GM12891 (cell line): Measurements from ENCODE around the gene IL1RAPL1.

ENCODE experiments used
- DNase-seq: peaks from one replicate; pipeline ENCODE4 v3.0.0; 2011; ENCODE audit warnings: low spot score; ENCODE audit not compliant: insufficient read length
- FAIRE-seq: peaks from 2 replicates; lab custom pipeline; 2011; peaks lifted over from hg19 to GRCh38; lab: Jason Lieb, UNC
- PAX5 ChIP-seq: IDR thresholded peaks from 2 replicates; pipeline ENCODE4 v1.6.1; 2011; ENCODE audit warnings: low read length, moderate library complexity, mild to moderate bottlenecking; ENCODE audit not compliant: insufficient read depth, severe bottlenecking
- POLR2A ChIP-seq: IDR thresholded peaks from 2 replicates; pipeline ENCODE4 v1.6.1; 2011; ENCODE audit warnings: low read depth, low read length, control low read depth
- POLR2AphosphoS5 ChIP-seq: IDR thresholded peaks from 2 replicates; pipeline ENCODE4 v1.6.1; 2011; ENCODE audit warnings: low read depth, low read length, control low read depth
- POU2F2 ChIP-seq: IDR thresholded peaks from 2 replicates; pipeline ENCODE4 v1.6.1; 2011; ENCODE audit warnings: low read depth, mild to moderate bottlenecking, control low read depth, low read length, moderate library complexity
- SPI1 ChIP-seq: IDR thresholded peaks from 2 replicates; pipeline ENCODE4 v1.6.1; 2011; ENCODE audit warnings: low read depth, low read length, control low read depth
- TAF1 ChIP-seq: IDR thresholded peaks from 2 replicates; pipeline ENCODE4 v1.6.1; 2011; ENCODE audit warnings: low read depth, low read length, control low read depth

The IL1RAPL1 gene

GRCh38 chrX:29241809-29242208, 654.6 kb downstream of the IL1RAPL1 start:
- FAIRE-seq (no peak), DNase-seq (no peak)
- TF ChIP-seq PAX5 (no peak), SPI1 (no peak), POU2F2 (no peak), POLR2AphosphoS5 (no peak), TAF1 (no peak), POLR2A (no peak)

GRCh38 chrX:29242856-29243255, 655.6 kb downstream of the IL1RAPL1 start:
- no peak for DNase-seq
- TF ChIP-seq PAX5 (no peak), POLR2AphosphoS5 (no peak), SPI1 (no peak)
- no peak for FAIRE-seq

GRCh38 chrX:29243942-29244341, 656.7 kb downstream of the IL1RAPL1 start:
- TF ChIP-seq POU2F2 = no peak
- TF ChIP-seq TAF1 = no peak
- no peak for TF ChIP-seq POLR2A
- no peak for TF ChIP-seq POLR2AphosphoS5
- DNase-seq = no peak
- FAIRE-seq = no peak

GRCh38 chrX:29254515-29254914, 667.3 kb downstream of the IL1RAPL1 start:
- DNase-seq (no peak), FAIRE-seq (no peak)

GRCh38 chrX:29257521-29257920, 670.3 kb downstream of the IL1RAPL1 start:
- no peak for FAIRE-seq
- no peak for DNase-seq

More at GRCh38 chrX:29254515-29254914, 667.3 kb downstream of the IL1RAPL1 start:
- TF ChIP-seq POU2F2 (no peak), TAF1 (no peak), POLR2A (no peak), SPI1 (no peak), PAX5 (no peak), POLR2AphosphoS5 (no peak)

GRCh38 chrX:29269390-29269789, 682.1 kb downstream of the IL1RAPL1 start:
- TF ChIP-seq POLR2A (no peak), PAX5 (no peak), POU2F2 (no peak), SPI1 (no peak), TAF1 (no peak), POLR2AphosphoS5 (no peak)
- DNase-seq (no peak), FAIRE-seq (no peak)

More at GRCh38 chrX:29257521-29257920, 670.3 kb downstream of the IL1RAPL1 start:
- TF ChIP-seq TAF1 (no peak), POU2F2 (no peak), SPI1 (no peak), POLR2AphosphoS5 (no peak), PAX5 (no peak), POLR2A (no peak)

- DNase-seq = no peak
- TF ChIP-seq PAX5 (no peak), POLR2A (no peak), POU2F2 (no peak), POLR2AphosphoS5 (no peak)
Observed at GRCh38 chrX:29274517-29274916, 687.3 kb downstream of the IL1RAPL1 start.

GRCh38 chrX:29275928-29276327, 688.7 kb downstream of the IL1RAPL1 start:
- TF ChIP-seq POLR2AphosphoS5 (no peak), POU2F2 (no peak), TAF1 (no peak), SPI1 (no peak), POLR2A (no peak), PAX5 (no peak)
- FAIRE-seq (no peak), DNase-seq (no peak)

More at GRCh38 chrX:29274517-29274916, 687.3 kb downstream of the IL1RAPL1 start:
- FAIRE-seq = no peak

GRCh38 chrX:29281078-29281742, 694.0 kb downstream of the IL1RAPL1 start:
- no peak for DNase-seq
- TF ChIP-seq SPI1 (no peak), POU2F2 (no peak), POLR2AphosphoS5 (no peak), PAX5 (no peak), POLR2A (no peak), TAF1 (no peak)
- no peak for FAIRE-seq

- FAIRE-seq (no peak), DNase-seq (no peak)
- TF ChIP-seq POLR2A = no peak
- TF ChIP-seq PAX5 = no peak
- TF ChIP-seq POLR2AphosphoS5 = no peak
Observed at GRCh38 chrX:29285664-29286063, 698.4 kb downstream of the IL1RAPL1 start.
